WERI-Rb-1 (cell line): Measurements from ENCODE around the gene WDR45.
"Not testable (repeated sequence)": the region's sequence is repeated elsewhere in the genome, so short reads cannot be mapped to it uniquely, and the experiment has no call there.

ENCODE experiments used
- DNase-seq: peaks from one replicate; pipeline ENCODE4 v3.0.0-alpha.2; 2020
- H3K27ac ChIP-seq: fragments of 250-450 bp; sonication (Bioruptor Pico); 2 replicates; pipeline ENCODE4 v1.5.1; 2020; ENCODE audit warnings: mild to moderate bottlenecking, moderate library complexity
- H3K27me3 ChIP-seq: fragments of 250-450 bp; sonication (Bioruptor Pico); 2 replicates; pipeline ENCODE4 v1.5.1; 2021; ENCODE audit warnings: mild to moderate bottlenecking, low read depth, moderate library complexity; ENCODE audit not compliant: insufficient read depth, severe bottlenecking
- H3K36me3 ChIP-seq: fragments of 250-450 bp; sonication (Bioruptor Pico); 2 replicates; pipeline ENCODE4 v1.5.1; 2020; ENCODE audit warnings: mild to moderate bottlenecking, moderate library complexity
- H3K4me3 ChIP-seq: 2 replicates; pipeline ENCODE4 v1.5.1; 2011; ENCODE audit warnings: low read depth, mild to moderate bottlenecking, control low read depth, low read length
- H3K9me3 ChIP-seq: fragments of 250-450 bp; sonication (Bioruptor Pico); 2 replicates; pipeline ENCODE4 v1.5.1; 2021; ENCODE audit warnings: mild to moderate bottlenecking, moderate library complexity; ENCODE audit not compliant: severe bottlenecking
- TF ChIP-seq, protein P1 (sequence below): IDR thresholded peaks from 2 replicates; pipeline ENCODE4 v1.5.1; 2011; ENCODE audit warnings: low read depth, mild to moderate bottlenecking, control low read depth, inconsistent platforms, low read length

Gene WDR45

GRCh38 chrX:49079489-49080428 is at the start of gene WDR45:
TSS of gene WDR45 (minus strand) at chrX:49079887. CDS start at chrX:49078095, 1,792 bp downstream.
- peak within 1 kb of the TSS; percentile 52 for H3K4me3 ChIP-seq
- H3K27ac ChIP-seq = peak within 1 kb of the TSS; percentile 61
- H3K9me3 ChIP-seq = no peaks in the 10 kb centered on the region
- no peaks in the 10 kb centered on the region for H3K36me3 ChIP-seq
- H3K27me3 ChIP-seq = peaks cover 4% of the 10 kb centered on the region
- TF ChIP-seq, protein P1, sequence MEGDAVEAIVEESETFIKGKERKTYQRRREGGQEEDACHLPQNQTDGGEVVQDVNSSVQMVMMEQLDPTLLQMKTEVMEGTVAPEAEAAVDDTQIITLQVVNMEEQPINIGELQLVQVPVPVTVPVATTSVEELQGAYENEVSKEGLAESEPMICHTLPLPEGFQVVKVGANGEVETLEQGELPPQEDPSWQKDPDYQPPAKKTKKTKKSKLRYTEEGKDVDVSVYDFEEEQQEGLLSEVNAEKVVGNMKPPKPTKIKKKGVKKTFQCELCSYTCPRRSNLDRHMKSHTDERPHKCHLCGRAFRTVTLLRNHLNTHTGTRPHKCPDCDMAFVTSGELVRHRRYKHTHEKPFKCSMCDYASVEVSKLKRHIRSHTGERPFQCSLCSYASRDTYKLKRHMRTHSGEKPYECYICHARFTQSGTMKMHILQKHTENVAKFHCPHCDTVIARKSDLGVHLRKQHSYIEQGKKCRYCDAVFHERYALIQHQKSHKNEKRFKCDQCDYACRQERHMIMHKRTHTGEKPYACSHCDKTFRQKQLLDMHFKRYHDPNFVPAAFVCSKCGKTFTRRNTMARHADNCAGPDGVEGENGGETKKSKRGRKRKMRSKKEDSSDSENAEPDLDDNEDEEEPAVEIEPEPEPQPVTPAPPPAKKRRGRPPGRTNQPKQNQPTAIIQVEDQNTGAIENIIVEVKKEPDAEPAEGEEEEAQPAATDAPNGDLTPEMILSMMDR = no peak
- DNase-seq = peak; percentile 53

- peaks cover 11% of the 10 kb centered on the region for H3K27me3 ChIP-seq
- DNase-seq = no peak
- TF ChIP-seq, protein P1 = no peak
- no peaks in the 10 kb centered on the region for H3K9me3 ChIP-seq
- no peaks in the 10 kb centered on the region for H3K36me3 ChIP-seq
- H3K27ac ChIP-seq = no peak overlapping the region
- no peak overlapping the region for H3K4me3 ChIP-seq
Measured at GRCh38 chrX:49129427-49129826, 49.7 kb upstream of the WDR45 start.

DNA sequence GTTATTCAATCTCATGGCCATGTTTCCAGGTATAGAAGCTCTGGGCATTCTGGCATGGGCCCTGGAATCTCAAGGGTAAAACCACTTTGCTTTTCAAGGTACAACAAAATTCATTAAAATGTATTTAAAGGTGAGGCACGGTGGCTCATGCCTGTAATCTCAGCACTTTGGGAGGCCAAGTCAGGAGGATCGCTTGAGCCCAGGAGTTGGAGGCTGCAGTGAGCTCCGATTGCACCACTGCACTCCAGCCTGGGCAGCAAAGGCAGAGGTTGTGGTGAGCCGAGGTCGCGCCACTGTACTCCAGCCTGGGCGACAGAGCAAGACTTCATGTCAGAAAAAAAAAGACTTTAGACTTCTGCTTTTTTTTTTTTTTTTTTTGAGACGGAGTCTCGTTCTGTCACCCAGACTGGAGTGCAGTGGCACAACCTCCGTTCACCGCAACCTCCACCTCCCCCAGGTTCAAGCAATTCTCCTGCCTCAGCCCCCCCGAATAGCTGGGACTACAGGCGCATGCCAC is 48.1 kb upstream of the WDR45 start:
- H3K36me3 ChIP-seq, H3K27me3 ChIP-seq, H3K27ac ChIP-seq, DNase-seq, H3K4me3 ChIP-seq, H3K9me3 ChIP-seq: not testable (repeated sequence)

DNA sequence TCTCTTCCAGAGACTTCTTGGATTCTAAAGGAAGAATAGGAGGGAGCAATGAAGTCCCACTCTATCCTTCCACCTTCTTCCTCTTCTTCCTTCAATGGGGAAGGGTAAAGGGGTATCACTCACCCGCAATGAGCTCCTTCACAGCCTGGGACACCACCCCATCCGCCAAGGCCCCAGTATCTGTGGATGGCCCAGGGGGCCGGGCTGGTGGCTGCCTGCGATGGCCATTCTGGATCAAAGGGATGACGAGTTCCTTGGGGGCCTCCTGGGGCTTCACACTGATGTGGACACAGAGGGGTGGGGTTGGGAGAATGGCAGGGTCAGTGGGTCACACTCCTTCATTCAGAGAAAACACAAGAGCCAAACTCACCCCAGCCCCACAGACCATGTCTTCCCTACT is 42.8 kb upstream of the WDR45 start:
- no peak overlapping the region for H3K27ac ChIP-seq
- peaks cover 10% of the 10 kb centered on the region for H3K27me3 ChIP-seq
- H3K9me3 ChIP-seq = no peaks in the 10 kb centered on the region
- H3K4me3 ChIP-seq = no peak overlapping the region
- H3K36me3 ChIP-seq = no peaks in the 10 kb centered on the region
- DNase-seq = no peak
- TF ChIP-seq, protein P1 = no peak

- no peak overlapping the region for H3K27ac ChIP-seq
- DNase-seq = no peak
- peaks cover 10% of the 10 kb centered on the region for H3K27me3 ChIP-seq
- TF ChIP-seq, protein P1 = no peak
- no peaks in the 10 kb centered on the region for H3K9me3 ChIP-seq
- H3K4me3 ChIP-seq = no peak overlapping the region
- H3K36me3 ChIP-seq = peaks cover 6% of the 10 kb centered on the region
Measured at GRCh38 chrX:49120091-49120490, 40.4 kb upstream of the WDR45 start.

- Histone ChIP-seq H3K36me3 (peaks cover 6% of the 10 kb centered on the region), H3K4me3 (no peak overlapping the region), H3K9me3 (no peaks in the 10 kb centered on the region), H3K27ac (no peak overlapping the region), H3K27me3 (peaks cover 8% of the 10 kb centered on the region)
- DNase-seq = no peak
- TF ChIP-seq, protein P1 = no peak
Measured at GRCh38 chrX:49117581-49117980, 37.9 kb upstream of the WDR45 start.
